Measurements from ENCODE around the gene OR4K17. TPM values are rescaled to one million over a fixed set of nuclear protein-coding genes. Genes with fewer than 3 reads are reported as not detected.
"Not testable (repeated sequence)": the region's sequence is repeated elsewhere in the genome, so short reads cannot be mapped to it uniquely, and the experiment has no call there.

Gene OR4K17
- total RNA-seq (2022) (not detected in 2 replicates), Bru-seq, nascent RNA (not detected), BruChase-seq, experiment 1, labeled RNA remaining after a 6-hour chase (not detected), BruChase-seq, experiment 2, labeled RNA remaining after a 2-hour chase (not detected)
- long read RNA-seq: 0 reads

GRCh38 chr14:20110438-20110837 lies at the start of gene OR4K17:
Gene OR4K17 (plus strand): TSS chr14:20110739. CDS start chr14:20117500, 6,761 bp downstream.
- TF ChIP-seq CTCF (IDR thresholded peaks at IDR 0.05; ENCODE audit: unreplicated experiment): no peak
- Mint-ChIP-seq H3K27ac (ENCODE audit: unreplicated experiment) (no peak within 1 kb of the TSS), H3K36me3 (ENCODE audit: insufficient read depth, unreplicated experiment) (no peaks in the 10 kb centered on the region), H3K4me1 (ENCODE audit: low read depth, unreplicated experiment) (no peaks in the 10 kb centered on the region), H3K4me3 (ENCODE audit: low read depth, unreplicated experiment) (no peak within 1 kb of the TSS), H3K27me3 (ENCODE audit: unreplicated experiment) (no peaks in the 10 kb centered on the region), H3K9me3 (ENCODE audit: low read depth, unreplicated experiment) (no peaks in the 10 kb centered on the region)
- no TSS peak for BruUV-seq (replicated peaks)
- no peak for DNase-seq
- intact Hi-C loops (cut with micrococcal nuclease; ENCODE audit: unreplicated experiment): no loop called here
- CTCF ChIA-PET: interaction anchor here (0.8 kb wide), 1 partner anchor 9 kb away, joined by 3 read pairs; no protein-coding TSS in a partner anchor

GRCh38 chr14:20092050-20092449 lies 18.5 kb upstream of the OR4K17 start:
- Mint-ChIP-seq H3K9me3 (ENCODE audit: low read depth, unreplicated experiment) (no peaks in the 10 kb centered on the region), H3K4me3 (ENCODE audit: low read depth, unreplicated experiment) (no peak overlapping the region), H3K36me3 (ENCODE audit: insufficient read depth, unreplicated experiment) (no peaks in the 10 kb centered on the region), H3K4me1 (ENCODE audit: low read depth, unreplicated experiment) (no peaks in the 10 kb centered on the region), H3K27me3 (ENCODE audit: unreplicated experiment) (no peaks in the 10 kb centered on the region), H3K27ac (ENCODE audit: unreplicated experiment) (no peak overlapping the region)
- no peak for DNase-seq
- CTCF ChIA-PET: no interaction called here
- intact Hi-C loops (cut with micrococcal nuclease; ENCODE audit: unreplicated experiment): no loop called here
- no TSS peak for BruUV-seq (replicated peaks)
- TF ChIP-seq CTCF (IDR thresholded peaks at IDR 0.05; ENCODE audit: unreplicated experiment): no peak

- intact Hi-C loops (cut with micrococcal nuclease; ENCODE audit: unreplicated experiment): no loop called here
- no TSS peak for BruUV-seq (replicated peaks)
- TF ChIP-seq CTCF (IDR thresholded peaks at IDR 0.05; ENCODE audit: unreplicated experiment): no peak
- CTCF ChIA-PET: no interaction called here
- H3K27me3 Mint-ChIP-seq (ENCODE audit: unreplicated experiment): no peaks in the 10 kb centered on the region
- H3K27ac Mint-ChIP-seq (ENCODE audit: unreplicated experiment): no peak overlapping the region
- DNase-seq: no peak
- no peak overlapping the region for H3K4me3 Mint-ChIP-seq (ENCODE audit: low read depth, unreplicated experiment)
- H3K4me1 Mint-ChIP-seq (ENCODE audit: low read depth, unreplicated experiment): no peaks in the 10 kb centered on the region
- no peaks in the 10 kb centered on the region for H3K9me3 Mint-ChIP-seq (ENCODE audit: low read depth, unreplicated experiment)
- no peaks in the 10 kb centered on the region for H3K36me3 Mint-ChIP-seq (ENCODE audit: insufficient read depth, unreplicated experiment)
These were observed 17.1 kb upstream of the OR4K17 start for GRCh38 chr14:20093442-20093841.

GRCh38 chr14:20098926-20099770 lies 11.4 kb upstream of the OR4K17 start:
- H3K4me3 Mint-ChIP-seq (ENCODE audit: low read depth, unreplicated experiment); DNase-seq; BruUV-seq (replicated peaks); CTCF ChIA-PET; H3K36me3 Mint-ChIP-seq (ENCODE audit: insufficient read depth, unreplicated experiment); H3K27me3 Mint-ChIP-seq (ENCODE audit: unreplicated experiment); H3K4me1 Mint-ChIP-seq (ENCODE audit: low read depth, unreplicated experiment); H3K27ac Mint-ChIP-seq (ENCODE audit: unreplicated experiment); intact Hi-C loops (cut with micrococcal nuclease; ENCODE audit: unreplicated experiment); H3K9me3 Mint-ChIP-seq (ENCODE audit: low read depth, unreplicated experiment): not testable (repeated sequence)

- H3K9me3 Mint-ChIP-seq (ENCODE audit: low read depth, unreplicated experiment): no peaks in the 10 kb centered on the region
- CTCF ChIA-PET: no interaction called here
- no peaks in the 10 kb centered on the region for H3K27me3 Mint-ChIP-seq (ENCODE audit: unreplicated experiment)
- no peaks in the 10 kb centered on the region for H3K36me3 Mint-ChIP-seq (ENCODE audit: insufficient read depth, unreplicated experiment)
- H3K4me3 Mint-ChIP-seq (ENCODE audit: low read depth, unreplicated experiment): no peak overlapping the region
- no TSS peak for BruUV-seq (replicated peaks)
- no peak for TF ChIP-seq CTCF (IDR thresholded peaks at IDR 0.05; ENCODE audit: unreplicated experiment)
- DNase-seq: no peak
- no peaks in the 10 kb centered on the region for H3K4me1 Mint-ChIP-seq (ENCODE audit: low read depth, unreplicated experiment)
- H3K27ac Mint-ChIP-seq (ENCODE audit: unreplicated experiment): no peak overlapping the region
- intact Hi-C loops (cut with micrococcal nuclease; ENCODE audit: unreplicated experiment): no loop called here
These were observed 1.8 kb downstream of the OR4K17 start for GRCh38 chr14:20112321-20112720.

Data from Calu3 (cell line).